ENCODE measurements around the gene LGMN. TPM values are rescaled to one million over a fixed set of nuclear protein-coding genes. Genes with fewer than 3 reads are reported as not detected.

Gene LGMN
- polyA plus RNA-seq, 1 experiment = 112 TPM

GRCh38 chr14:92686411-92686899 lies 62.0 kb downstream of the LGMN start:
- POLR2A ChIA-PET = no interaction called here
- no peak for DNase-seq (ENCODE audit: low read depth)
- CTCF ChIA-PET = interaction anchor here (0.6 to 3.1 kb wide), 49 partner anchors 9 to 562 kb away, joined by 3 to 67 read pairs (median 5); partner anchors contain the start of genes GOLGA5 and LGMN
- Histone ChIP-seq H3K27me3 (ENCODE audit: control insufficient read depth, insufficient read depth, low read length) (no peaks in the 10 kb centered on the region), H3K4me3 (ENCODE audit: low read depth, low read length) (no peak overlapping the region), H3K36me3 (ENCODE audit: control insufficient read depth, insufficient read depth, low read length) (peaks cover 8% of the 10 kb centered on the region)
- TF ChIP-seq CTCF (IDR thresholded peaks at IDR 0.05; ENCODE audit: insufficient read depth, low read depth, low read length) = no peak

- ChIA-PET POLR2A (no interaction called here), CTCF (interaction anchor here (0.6 to 3.1 kb wide), 33 partner anchors 10 to 562 kb away, joined by 3 to 67 read pairs (median 5); partner anchors contain the start of genes GOLGA5 and LGMN)
- Histone ChIP-seq H3K36me3 (ENCODE audit: control insufficient read depth, insufficient read depth, low read length) (peaks cover 12% of the 10 kb centered on the region), H3K4me3 (ENCODE audit: low read depth, low read length) (no peak overlapping the region), H3K27me3 (ENCODE audit: control insufficient read depth, insufficient read depth, low read length) (no peaks in the 10 kb centered on the region)
- DNase-seq (ENCODE audit: low read depth) = no peak
- TF ChIP-seq CTCF (IDR thresholded peaks at IDR 0.05; ENCODE audit: insufficient read depth, low read depth, low read length) = no peak
Observed at GRCh38 chr14:92685784-92686355, 62.6 kb downstream of the LGMN start.

- H3K27me3 ChIP-seq (ENCODE audit: control insufficient read depth, insufficient read depth, low read length) = no peaks in the 10 kb centered on the region
- ChIA-PET CTCF (interaction anchor here (1.1 to 3.1 kb wide), 3 partner anchors 8 to 111 kb away, joined by 4 to 67 read pairs (median 4); no protein-coding TSS in a partner anchor), POLR2A (no interaction called here)
- no peak for DNase-seq (ENCODE audit: low read depth)
- H3K36me3 ChIP-seq (ENCODE audit: control insufficient read depth, insufficient read depth, low read length) = peaks cover 10% of the 10 kb centered on the region
- H3K4me3 ChIP-seq (ENCODE audit: low read depth, low read length) = no peak overlapping the region
- TF ChIP-seq CTCF (IDR thresholded peaks at IDR 0.05; ENCODE audit: insufficient read depth, low read depth, low read length) = no peak
Observed at GRCh38 chr14:92684801-92685560, 63.4 kb downstream of the LGMN start.

- ChIA-PET POLR2A (no interaction called here), CTCF (interaction anchor here (0.6 to 2.5 kb wide), 7 partner anchors 91 to 645 kb away, joined by 3 to 12 read pairs (median 3); no protein-coding TSS in a partner anchor)
- TF ChIP-seq CTCF (IDR thresholded peaks at IDR 0.05; ENCODE audit: insufficient read depth, low read depth, low read length) = no peak
- DNase-seq (ENCODE audit: low read depth) = no peak
- H3K36me3 ChIP-seq (ENCODE audit: control insufficient read depth, insufficient read depth, low read length) = peaks cover 13% of the 10 kb centered on the region
- H3K27me3 ChIP-seq (ENCODE audit: control insufficient read depth, insufficient read depth, low read length) = no peaks in the 10 kb centered on the region
- no peak overlapping the region for H3K4me3 ChIP-seq (ENCODE audit: low read depth, low read length)
Observed at GRCh38 chr14:92683041-92683440, 65.4 kb downstream of the LGMN start.
